CD8-positive, alpha-beta memory T cell (primary cell): ENCODE data around the gene ALLC. TPM values are rescaled to one million over a fixed set of nuclear protein-coding genes. Genes with fewer than 3 reads are reported as not detected.

Experiments
- CTCF ChIA-PET: fragments of 350-600 bp; sonication (Branson Sonifier 250); formaldehyde crosslinking; loops from one replicate; lab custom pipeline; 2021; ENCODE audit warnings: antibody characterized with exemption; lab: Charles Lee
- POLR2A ChIA-PET: fragments of 350-600 bp; sonication (Branson Sonifier 250); formaldehyde crosslinking; loops from one replicate; lab custom pipeline; 2021; ENCODE audit warnings: antibody characterized with exemption; lab: Charles Lee
- DNase-seq, 5 donors: peaks; one replicate each; pipeline versions ENCODE4 v3.0.0 to v3.0.0-alpha.2; 2020 to 2022; ENCODE audit warnings: mixed read lengths in 1 of 5
- H3K27ac ChIP-seq: one replicate; pipeline ENCODE4 v1.7.0; 2013; ENCODE audit warnings: low read depth, mild to moderate bottlenecking, low read length, moderate library complexity
- H3K27me3 ChIP-seq: 2 replicates; pipeline ENCODE4 v1.7.0; 2013; ENCODE audit warnings: low read length, mild to moderate bottlenecking; ENCODE audit not compliant: insufficient read depth, poor library complexity, severe bottlenecking
- H3K36me3 ChIP-seq: 2 replicates; pipeline ENCODE4 v1.7.0; 2013; ENCODE audit warnings: mild to moderate bottlenecking, low read length, moderate library complexity; ENCODE audit not compliant: insufficient read depth
- H3K4me1 ChIP-seq: 2 replicates; pipeline ENCODE4 v1.7.0; 2013; ENCODE audit warnings: mild to moderate bottlenecking, low read length, moderate library complexity; ENCODE audit not compliant: insufficient read depth
- H3K4me3 ChIP-seq: 2 replicates; pipeline ENCODE4 v1.7.0; 2013; ENCODE audit warnings: mild to moderate bottlenecking, low read length
- H3K9me3 ChIP-seq: 2 replicates; pipeline ENCODE4 v1.7.0; 2013; ENCODE audit warnings: mild to moderate bottlenecking, low read length
- H3K27ac Mint-ChIP-seq, 8 donors: one replicate each; pipeline ENCODE4 v1.8.0; 2020 to 2021; ENCODE audit warnings: mixed read lengths in 8 of 8, mild to moderate bottlenecking in 6 of 8, inconsistent platforms in 3 of 8, moderate library complexity in 3 of 8
- H3K27me3 Mint-ChIP-seq, 2 donors: one replicate each; pipeline ENCODE4 v1.8.0; 2020 to 2021; ENCODE audit warnings: mixed read lengths in 2 of 2, mild to moderate bottlenecking in 1 of 2, moderate library complexity in 1 of 2
- H3K36me3 Mint-ChIP-seq, 3 donors: one replicate each; pipeline ENCODE4 v1.8.0; 2020 to 2021; ENCODE audit warnings: mixed read lengths in 3 of 3, inconsistent platforms in 1 of 3, mild to moderate bottlenecking in 1 of 3
- H3K4me1 Mint-ChIP-seq, 3 donors: one replicate each; pipeline ENCODE4 v1.8.0; 2020 to 2021; ENCODE audit warnings: mixed read lengths in 3 of 3, inconsistent platforms in 1 of 3, mild to moderate bottlenecking in 1 of 3
- H3K4me3 Mint-ChIP-seq, 7 donors: one replicate each; pipeline ENCODE4 v1.8.0; 2020 to 2021; ENCODE audit warnings: mixed read lengths in 7 of 7, mild to moderate bottlenecking in 6 of 7, moderate library complexity in 4 of 7, inconsistent platforms in 2 of 7
- H3K9me3 Mint-ChIP-seq, 5 donors: one replicate each; pipeline ENCODE4 v1.8.0; 2020 to 2022; ENCODE audit warnings: mixed read lengths in 5 of 5, mild to moderate bottlenecking in 3 of 5, moderate library complexity in 2 of 5, inconsistent platforms in 1 of 5
- polyA plus RNA-seq: library from polyadenylated mRNA; unstranded; fragments of 300-500 nt; fragmentation: Illumina TruSeq; gene quantifications from one replicate; pipeline ENCODE4 v1.2.3, GENCODE V29; 2021
- total RNA-seq, 2 experiments: library from RNA; stranded (reverse); gene quantifications; one replicate each; pipeline ENCODE4 v1.2.3, GENCODE V29; 2021

ALLC gene
- total and polyA plus RNA-seq, 3 experiments from 2014 or later = not detected

DNA sequence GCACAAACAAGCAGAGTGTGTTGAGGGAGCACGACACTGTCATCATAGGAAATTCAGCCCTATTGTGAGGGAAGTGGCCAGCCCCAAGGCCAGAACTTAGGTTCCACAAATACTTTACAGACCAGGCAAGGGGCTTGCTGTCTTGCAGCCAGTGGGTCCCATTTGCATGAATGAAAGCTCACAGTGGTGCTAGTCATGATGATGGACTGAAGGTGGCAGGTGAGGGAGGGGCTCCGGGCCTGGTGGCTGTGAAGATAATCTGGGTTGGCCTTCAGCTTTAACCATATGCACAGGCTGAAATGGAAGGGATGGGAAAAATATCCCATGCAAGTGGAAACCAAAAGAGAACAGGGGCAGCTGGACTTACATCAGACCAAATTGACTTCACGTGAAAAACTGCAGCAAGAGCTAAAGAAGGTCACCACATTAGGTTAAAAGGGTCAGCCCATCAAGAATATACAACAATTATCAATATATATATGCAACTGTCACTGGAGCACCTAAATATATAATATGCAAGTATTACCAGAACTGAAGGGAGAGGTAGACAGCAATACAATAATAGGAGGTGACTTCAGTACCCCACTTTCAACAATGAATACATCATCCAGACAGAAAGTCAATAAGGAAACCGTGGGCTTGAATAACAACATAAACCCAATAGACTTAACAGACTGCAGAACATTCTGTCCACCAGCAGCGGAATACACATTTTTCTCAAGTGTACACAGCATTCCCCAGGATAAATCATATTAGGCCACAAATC is 84.9 kb downstream of the ALLC start:
- Histone ChIP-seq H3K27ac (no peak overlapping the region), H3K27me3 (peaks cover 3% of the 10 kb centered on the region), H3K36me3 (no peaks in the 10 kb centered on the region), H3K4me3 (no peak overlapping the region), H3K4me1 (no peaks in the 10 kb centered on the region), H3K9me3 (no peaks in the 10 kb centered on the region)
- ChIA-PET CTCF (no interaction called here), POLR2A (no interaction called here)
- Mint-ChIP-seq H3K9me3 (no peaks in the 10 kb centered on the region), H3K36me3 (no peaks in the 10 kb centered on the region), H3K27me3 (peaks cover 5 to 22% of the 10 kb centered on the region in 2 donors), H3K27ac (no peak overlapping the region), H3K4me1 (no peaks in the 10 kb centered on the region), H3K4me3 (no peak overlapping the region)
- no peak for DNase-seq

DNA sequence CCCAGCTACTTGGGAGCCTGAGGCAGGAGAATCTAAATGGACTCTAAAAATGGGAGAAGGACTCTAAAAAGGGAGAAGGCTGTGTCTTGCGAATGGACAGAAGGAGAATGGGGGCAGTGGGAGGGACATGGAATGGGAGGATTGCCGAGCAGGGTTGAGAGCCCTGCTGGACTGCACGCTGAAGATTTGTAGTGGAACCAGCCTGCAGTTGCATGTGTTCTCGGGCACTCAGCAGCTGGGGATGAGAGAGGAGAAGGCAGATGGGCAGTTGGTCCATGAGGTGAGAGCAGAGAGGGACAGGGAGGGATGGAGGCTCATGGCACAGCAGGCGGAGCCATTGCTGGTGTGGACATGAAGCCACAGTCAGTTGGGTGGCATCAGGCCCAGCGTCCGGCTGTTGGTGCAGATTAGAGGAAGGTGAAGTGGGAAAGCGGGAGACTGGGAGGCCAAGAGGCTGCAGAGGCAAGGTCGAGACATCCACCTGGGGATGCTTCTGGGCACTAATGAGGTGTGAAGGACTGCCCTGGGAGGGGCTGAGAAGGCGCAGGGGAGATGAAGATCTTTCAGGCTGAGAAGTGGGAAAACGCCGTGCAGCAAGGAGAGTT is 86.1 kb downstream of the ALLC start:
- no peak overlapping the region for H3K27ac ChIP-seq
- Mint-ChIP-seq H3K4me3 (no peak overlapping the region), H3K27ac (no peak overlapping the region), H3K27me3 (peaks cover 5 to 22% of the 10 kb centered on the region in 2 donors), H3K36me3 (no peaks in the 10 kb centered on the region), H3K9me3 (no peaks in the 10 kb centered on the region), H3K4me1 (no peaks in the 10 kb centered on the region)
- CTCF ChIA-PET = no interaction called here
- no peak for DNase-seq
- H3K4me3 ChIP-seq = no peak overlapping the region
- POLR2A ChIA-PET = no interaction called here
- H3K4me1 ChIP-seq = no peaks in the 10 kb centered on the region
- H3K9me3 ChIP-seq = no peaks in the 10 kb centered on the region
- peaks cover 3% of the 10 kb centered on the region for H3K27me3 ChIP-seq
- no peaks in the 10 kb centered on the region for H3K36me3 ChIP-seq

GRCh38 chr2:3745920-3746319 is 87.9 kb downstream of the ALLC start:
- Histone ChIP-seq H3K4me3 (no peak overlapping the region), H3K9me3 (no peaks in the 10 kb centered on the region), H3K4me1 (no peaks in the 10 kb centered on the region), H3K27me3 (peaks cover 3% of the 10 kb centered on the region), H3K27ac (no peak overlapping the region), H3K36me3 (no peaks in the 10 kb centered on the region)
- Mint-ChIP-seq H3K27me3 (peaks cover 5 to 20% of the 10 kb centered on the region in 2 donors), H3K27ac (no peak overlapping the region), H3K36me3 (no peaks in the 10 kb centered on the region), H3K4me1 (no peaks in the 10 kb centered on the region), H3K4me3 (no peak overlapping the region), H3K9me3 (no peaks in the 10 kb centered on the region)
- DNase-seq = no peak
- ChIA-PET CTCF (no interaction called here), POLR2A (no interaction called here)

- no peaks in the 10 kb centered on the region for H3K4me1 Mint-ChIP-seq
- no peak overlapping the region for H3K4me3 ChIP-seq
- no peaks in the 10 kb centered on the region for H3K9me3 ChIP-seq
- H3K36me3 Mint-ChIP-seq = no peaks in the 10 kb centered on the region
- ChIA-PET CTCF (no interaction called here), POLR2A (no interaction called here)
- H3K27ac ChIP-seq = no peak overlapping the region
- H3K27me3 ChIP-seq = peaks cover 3% of the 10 kb centered on the region
- no peak overlapping the region for H3K27ac Mint-ChIP-seq
- H3K4me1 ChIP-seq = no peaks in the 10 kb centered on the region
- DNase-seq = no peak
- no peaks in the 10 kb centered on the region for H3K9me3 Mint-ChIP-seq
- H3K27me3 Mint-ChIP-seq = peaks cover 2 to 16% of the 10 kb centered on the region in 2 donors
- H3K4me3 Mint-ChIP-seq = no peak overlapping the region
- H3K36me3 ChIP-seq = no peaks in the 10 kb centered on the region
These were observed 89.1 kb downstream of the ALLC start for GRCh38 chr2:3747032-3747654.

GRCh38 chr2:3747826-3748225 is 89.8 kb downstream of the ALLC start:
- Histone ChIP-seq H3K27me3 (no peaks in the 10 kb centered on the region), H3K27ac (no peak overlapping the region), H3K4me3 (no peak overlapping the region), H3K4me1 (no peaks in the 10 kb centered on the region), H3K36me3 (no peaks in the 10 kb centered on the region), H3K9me3 (no peaks in the 10 kb centered on the region)
- POLR2A ChIA-PET = no interaction called here
- H3K27ac Mint-ChIP-seq = no peak overlapping the region
- H3K27me3 Mint-ChIP-seq = peaks cover 0 to 12% of the 10 kb centered on the region in 2 donors
- no peak overlapping the region for H3K4me3 Mint-ChIP-seq
- H3K36me3 Mint-ChIP-seq = no peaks in the 10 kb centered on the region
- CTCF ChIA-PET = no interaction called here
- no peak for DNase-seq
- no peaks in the 10 kb centered on the region for H3K4me1 Mint-ChIP-seq
- H3K9me3 Mint-ChIP-seq = no peaks in the 10 kb centered on the region

GRCh38 chr2:3749201-3749600 is 91.2 kb downstream of the ALLC start:
- Histone ChIP-seq H3K4me1 (no peaks in the 10 kb centered on the region), H3K36me3 (no peaks in the 10 kb centered on the region), H3K27ac (no peak overlapping the region), H3K4me3 (no peak overlapping the region), H3K9me3 (no peaks in the 10 kb centered on the region), H3K27me3 (no peaks in the 10 kb centered on the region)
- ChIA-PET POLR2A (no interaction called here), CTCF (no interaction called here)
- no peak overlapping the region for H3K27ac Mint-ChIP-seq
- no peak for DNase-seq
- peaks cover 0 to 12% of the 10 kb centered on the region in 2 donors for H3K27me3 Mint-ChIP-seq
- no peaks in the 10 kb centered on the region for H3K9me3 Mint-ChIP-seq
- no peaks in the 10 kb centered on the region for H3K4me1 Mint-ChIP-seq
- H3K36me3 Mint-ChIP-seq = no peaks in the 10 kb centered on the region
- H3K4me3 Mint-ChIP-seq = no peak overlapping the region

GRCh38 chr2:3751251-3751650 is 93.3 kb downstream of the ALLC start:
- H3K36me3 ChIP-seq = no peaks in the 10 kb centered on the region
- no peaks in the 10 kb centered on the region for H3K9me3 ChIP-seq
- ChIA-PET CTCF (no interaction called here), POLR2A (no interaction called here)
- H3K4me1 ChIP-seq = no peaks in the 10 kb centered on the region
- H3K27ac Mint-ChIP-seq = no peak overlapping the region
- H3K27ac ChIP-seq = no peak overlapping the region
- H3K9me3 Mint-ChIP-seq = no peaks in the 10 kb centered on the region
- no peaks in the 10 kb centered on the region for H3K36me3 Mint-ChIP-seq
- H3K4me1 Mint-ChIP-seq = no peaks in the 10 kb centered on the region
- no peak overlapping the region for H3K4me3 Mint-ChIP-seq
- H3K27me3 ChIP-seq = no peaks in the 10 kb centered on the region
- DNase-seq = no peak
- no peak overlapping the region for H3K4me3 ChIP-seq
- peaks cover 0 to 12% of the 10 kb centered on the region in 2 donors for H3K27me3 Mint-ChIP-seq

DNA sequence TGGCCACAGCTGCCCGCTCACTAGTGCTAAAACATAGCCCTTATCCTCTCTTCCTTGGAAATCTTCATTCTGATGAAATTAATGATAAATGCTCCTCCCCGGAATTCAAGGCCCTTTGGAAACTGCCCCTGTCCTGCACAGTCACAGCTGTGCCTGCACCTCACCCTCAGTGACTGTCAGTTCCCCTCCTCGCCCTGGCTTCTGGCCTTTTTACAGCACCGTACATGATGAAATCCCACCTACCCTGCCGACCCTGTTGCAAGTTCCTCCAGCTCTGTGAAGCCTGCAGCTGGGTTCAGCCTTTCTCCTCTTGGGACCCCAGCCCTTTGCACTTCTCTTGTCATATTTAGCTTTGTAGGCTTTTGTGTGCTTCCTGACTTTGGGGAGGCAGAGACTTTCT is 93.8 kb downstream of the ALLC start:
- H3K36me3 Mint-ChIP-seq = no peaks in the 10 kb centered on the region
- H3K4me1 Mint-ChIP-seq = no peaks in the 10 kb centered on the region
- H3K4me3 Mint-ChIP-seq = no peak overlapping the region
- peaks cover 0 to 12% of the 10 kb centered on the region in 2 donors for H3K27me3 Mint-ChIP-seq
- H3K4me1 ChIP-seq = no peaks in the 10 kb centered on the region
- CTCF ChIA-PET = no interaction called here
- POLR2A ChIA-PET = no interaction called here
- H3K36me3 ChIP-seq = no peaks in the 10 kb centered on the region
- H3K9me3 Mint-ChIP-seq = no peaks in the 10 kb centered on the region
- DNase-seq = no peak
- peak overlapping the region in 1 of 8 donors; percentile 28 for H3K27ac Mint-ChIP-seq
- H3K9me3 ChIP-seq = no peaks in the 10 kb centered on the region
- H3K27ac ChIP-seq = no peak overlapping the region
- H3K27me3 ChIP-seq = no peaks in the 10 kb centered on the region
- no peak overlapping the region for H3K4me3 ChIP-seq
